Posterior vena cava (tissue), 2 donors: ENCODE results near the gene PCDHA8. TPM values are rescaled to one million over a fixed set of nuclear protein-coding genes. Genes with fewer than 3 reads are reported as not detected.
A peak's percentile ranks its signal among the peaks of the same experiment; 100 is the strongest.
"Not testable (repeated sequence)": the region's sequence is repeated elsewhere in the genome, so short reads cannot be mapped to it uniquely, and the experiment has no call there.

ENCODE experiments used
- DNase-seq: peaks from one replicate; pipeline ENCODE4 v3.0.0-alpha.2; 2020; ENCODE audit warnings: low spot score
- intact Hi-C, 2 donors: fragments of 100-400 bp; cut with DNase I; formaldehyde crosslinking; loops; one replicate each; pipeline versions ENCODE4 v1.14.1 to v1.14.2; 2022 to 2023
- total RNA-seq, 2 donors: library from RNA; stranded (reverse); fragmentation: NEBNext Ultra II Directional; extraction: Animal tissue kit (Norgen Biotek cat#: 25700); gene quantifications; one replicate each; pipeline ENCODE4 v1.2.1, GENCODE V29; 2021
- donor health status: DM: yes; HTN: yes; CAD: no.
- donor health status: DM: yes; HTN: yes; CAD: no.

The PCDHA8 gene
- total RNA-seq, 2 donors from 2014 or later, result not detected

GRCh38 chr5:140822969-140823368, 18.0 kb upstream of the PCDHA8 start:
- intact Hi-C loops, result not testable (repeated sequence)

GRCh38 chr5:140823475-140823874, 17.5 kb upstream of the PCDHA8 start:
- peak; percentile 62 for DNase-seq
- intact Hi-C loops, result no loop called here

More at GRCh38 chr5:140822969-140823368, 18.0 kb upstream of the PCDHA8 start:
- DNase-seq, result not testable (repeated sequence)

DNA sequence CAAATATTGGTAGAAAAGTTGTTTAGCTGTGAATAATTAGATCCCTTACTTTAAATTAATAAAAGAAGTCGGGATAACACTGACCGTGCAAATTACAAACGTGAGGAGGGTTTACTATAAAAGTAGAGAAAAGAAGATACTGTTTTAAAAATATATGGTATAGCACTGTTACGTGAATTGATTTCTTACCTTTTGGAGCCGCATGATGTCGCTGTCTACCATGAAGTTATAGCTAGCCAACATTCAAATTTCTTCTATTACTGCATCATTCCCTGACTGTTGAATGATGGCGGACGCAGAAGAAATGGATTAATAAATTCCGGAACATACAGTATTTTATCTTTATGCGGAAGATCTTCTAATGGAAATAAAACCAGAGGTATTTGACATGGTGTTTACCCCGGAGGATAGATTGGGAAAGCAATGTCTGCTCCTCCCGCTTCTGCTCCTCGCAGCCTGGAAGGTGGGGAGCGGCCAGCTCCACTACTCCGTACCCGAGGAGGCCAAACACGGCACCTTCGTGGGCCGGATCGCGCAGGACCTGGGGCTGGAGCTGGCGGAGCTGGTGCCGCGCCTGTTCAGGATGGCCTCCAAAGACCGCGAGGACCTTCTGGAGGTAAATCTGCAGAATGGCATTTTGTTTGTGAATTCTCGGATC, 13.2 kb upstream of the PCDHA8 start, which contains the start of gene PCDHA6:
Gene PCDHA6, plus strand, starts transcription at position 257 of the 658 bp plus-strand sequence. Its CDS starts 132 bp downstream, at position 389.
- intact Hi-C loops, result no loop called here
- DNase-seq, result no peak

GRCh38 chr5:140828362-140828737, 12.6 kb upstream of the PCDHA8 start:
- no peak for DNase-seq
- intact Hi-C loops, result no loop called here

GRCh38 chr5:140829511-140830501, 11.2 kb upstream of the PCDHA8 start:
- intact Hi-C loops, DNase-seq: not testable (repeated sequence)

DNA sequence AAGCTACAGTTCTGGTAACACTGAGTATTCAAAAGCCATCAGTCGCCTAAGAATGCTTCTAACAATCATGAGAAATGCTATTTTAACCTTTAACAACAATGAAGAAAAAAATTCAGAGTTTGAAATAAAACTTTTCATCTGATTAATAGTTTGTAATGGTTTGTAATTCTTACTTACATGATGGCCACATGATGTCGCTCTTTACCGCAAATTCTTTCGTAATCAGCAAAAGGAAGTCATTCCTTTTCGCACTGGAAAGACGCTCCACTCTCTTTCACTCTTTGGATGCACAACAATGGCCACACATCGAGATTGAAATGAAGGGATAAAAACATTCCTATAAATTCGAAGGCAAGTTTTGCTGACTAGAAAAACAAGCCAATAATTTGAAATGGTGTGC, 7.0 kb upstream of the PCDHA8 start, which contains the start of gene PCDHA7:
Gene PCDHA7, plus strand, starts transcription at position 277 of the 400 bp plus-strand sequence. Its CDS starts 115 bp downstream, at position 392.
- DNase-seq, result no peak
- intact Hi-C loops, result no loop called here

GRCh38 chr5:140834439-140835008, 6.5 kb upstream of the PCDHA8 start:
- intact Hi-C loops, result not testable (repeated sequence)

GRCh38 chr5:140835622-140836510, 5.1 kb upstream of the PCDHA8 start:
- peak; percentile 81 for DNase-seq
- intact Hi-C loops, result no loop called here

More at GRCh38 chr5:140834439-140835008, 6.5 kb upstream of the PCDHA8 start:
- not testable (repeated sequence) for DNase-seq

- intact Hi-C loops, result no loop called here
- no peak for DNase-seq
Measured at GRCh38 chr5:140842798-140843733, 2.1 kb downstream of the PCDHA8 start.

DNA sequence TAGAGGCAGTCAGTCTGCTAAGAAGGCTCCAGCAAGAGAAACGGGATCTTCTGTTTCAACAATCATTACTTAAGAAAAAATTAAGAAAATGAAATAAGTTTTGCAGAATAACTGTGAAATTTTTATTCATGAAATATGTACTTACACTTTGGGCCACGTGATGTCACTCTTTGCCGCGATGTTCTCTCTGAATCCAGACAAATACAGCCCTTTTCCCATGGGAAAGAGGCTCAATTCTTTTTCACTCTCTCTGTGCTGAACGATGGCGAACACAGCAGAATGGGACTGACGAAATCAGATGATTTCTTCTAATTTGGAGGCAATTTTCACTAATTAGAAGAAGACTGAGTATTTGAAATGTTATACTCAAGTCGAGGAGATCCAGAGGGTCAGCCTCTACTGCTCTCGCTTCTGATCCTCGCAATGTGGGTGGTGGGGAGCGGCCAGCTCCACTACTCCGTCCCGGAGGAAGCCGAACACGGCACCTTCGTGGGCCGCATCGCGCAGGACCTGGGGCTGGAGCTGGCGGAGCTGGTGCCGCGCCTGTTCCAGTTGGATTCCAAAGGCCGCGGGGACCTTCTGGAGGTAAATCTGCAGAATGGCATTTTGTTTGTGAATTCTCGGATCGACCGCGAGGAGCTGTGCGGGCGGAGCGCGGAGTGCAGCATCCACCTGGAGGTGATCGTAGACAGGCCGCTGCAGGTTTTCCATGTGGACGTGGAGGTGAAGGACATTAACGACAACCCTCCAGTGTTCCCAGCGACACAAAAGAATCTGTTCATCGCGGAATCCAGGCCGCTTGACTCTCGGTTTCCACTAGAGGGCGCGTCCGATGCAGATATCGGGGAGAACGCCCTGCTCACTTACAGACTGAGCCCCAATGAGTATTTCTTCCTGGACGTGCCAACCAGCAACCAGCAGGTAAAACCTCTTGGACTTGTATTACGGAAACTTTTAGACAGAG, 7.4 kb downstream of the PCDHA8 start, which contains the start of gene PCDHA9:
Gene PCDHA9, plus strand, starts transcription at position 244 of the 964 bp plus-strand sequence. Its CDS starts 114 bp downstream, at position 358.
- DNase-seq, intact Hi-C loops: not testable (repeated sequence)

DNA sequence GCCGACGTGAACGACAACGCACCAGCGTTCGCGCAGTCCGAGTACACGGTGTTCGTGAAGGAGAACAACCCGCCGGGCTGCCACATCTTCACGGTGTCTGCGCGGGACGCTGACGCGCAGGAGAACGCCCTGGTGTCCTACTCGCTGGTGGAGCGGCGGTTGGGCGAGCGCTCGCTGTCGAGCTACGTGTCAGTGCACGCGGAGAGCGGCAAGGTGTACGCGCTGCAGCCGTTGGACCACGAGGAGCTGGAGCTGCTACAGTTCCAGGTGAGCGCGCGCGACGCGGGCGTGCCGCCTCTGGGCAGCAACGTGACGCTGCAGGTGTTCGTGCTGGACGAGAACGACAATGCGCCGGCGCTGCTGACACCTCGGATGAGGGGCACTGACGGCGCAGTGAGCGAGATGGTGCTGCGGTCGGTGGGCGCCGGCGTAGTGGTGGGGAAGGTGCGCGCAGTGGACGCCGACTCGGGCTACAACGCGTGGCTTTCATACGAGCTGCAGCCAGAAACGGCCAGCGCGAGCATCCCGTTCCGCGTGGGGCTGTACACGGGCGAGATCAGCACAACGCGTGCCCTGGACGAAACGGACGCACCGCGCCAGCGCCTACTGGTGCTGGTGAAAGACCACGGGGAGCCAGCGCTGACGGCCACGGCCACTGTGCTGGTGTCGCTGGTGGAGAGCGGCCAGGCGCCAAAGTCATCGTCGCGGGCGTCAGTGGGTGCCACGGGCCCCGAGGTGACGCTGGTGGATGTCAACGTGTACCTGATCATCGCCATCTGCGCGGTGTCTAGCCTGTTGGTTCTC, 9.0 kb downstream of the PCDHA8 start:
- intact Hi-C loops, DNase-seq: not testable (repeated sequence)

DNA sequence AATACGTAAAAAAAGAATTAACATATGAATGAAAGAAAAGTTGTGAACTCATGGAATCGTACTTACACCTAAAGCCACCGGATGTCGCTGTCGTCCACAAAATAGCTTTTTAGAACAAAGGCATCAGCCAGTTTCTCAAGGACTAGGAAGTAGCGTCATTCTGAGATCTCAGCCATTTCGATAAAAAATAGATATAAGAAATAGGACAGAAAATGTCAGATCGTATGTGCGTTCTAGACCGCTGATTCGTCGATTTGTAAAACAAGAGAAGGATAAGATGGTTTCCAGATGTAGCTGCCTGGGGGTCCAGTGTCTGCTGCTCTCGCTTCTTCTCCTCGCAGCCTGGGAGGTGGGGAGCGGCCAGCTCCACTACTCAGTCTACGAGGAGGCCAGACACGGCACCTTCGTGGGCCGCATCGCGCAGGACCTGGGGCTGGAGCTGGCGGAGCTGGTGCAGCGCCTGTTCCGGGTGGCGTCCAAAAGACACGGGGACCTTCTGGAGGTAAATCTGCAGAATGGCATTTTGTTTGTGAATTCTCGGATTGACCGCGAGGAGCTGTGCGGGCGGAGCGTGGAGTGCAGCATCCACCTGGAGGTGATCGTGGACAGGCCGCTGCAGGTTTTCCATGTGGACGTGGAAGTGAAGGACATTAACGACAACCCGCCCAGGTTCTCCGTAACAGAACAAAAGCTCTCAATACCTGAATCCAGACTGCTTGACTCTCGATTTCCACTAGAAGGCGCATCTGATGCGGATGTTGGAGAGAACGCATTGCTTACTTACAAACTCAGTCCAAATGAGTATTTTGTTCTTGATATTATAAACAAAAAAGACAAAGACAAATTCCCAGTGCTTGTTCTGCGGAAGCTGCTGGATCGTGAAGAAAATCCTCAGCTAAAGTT, 15.0 kb downstream of the PCDHA8 start, which contains the start of gene PCDHA10:
Gene PCDHA10, plus strand, starts transcription at position 126 of the 903 bp plus-strand sequence. Its CDS starts 152 bp downstream, at position 278.
- no peak for DNase-seq
- intact Hi-C loops, result no loop called here

DNA sequence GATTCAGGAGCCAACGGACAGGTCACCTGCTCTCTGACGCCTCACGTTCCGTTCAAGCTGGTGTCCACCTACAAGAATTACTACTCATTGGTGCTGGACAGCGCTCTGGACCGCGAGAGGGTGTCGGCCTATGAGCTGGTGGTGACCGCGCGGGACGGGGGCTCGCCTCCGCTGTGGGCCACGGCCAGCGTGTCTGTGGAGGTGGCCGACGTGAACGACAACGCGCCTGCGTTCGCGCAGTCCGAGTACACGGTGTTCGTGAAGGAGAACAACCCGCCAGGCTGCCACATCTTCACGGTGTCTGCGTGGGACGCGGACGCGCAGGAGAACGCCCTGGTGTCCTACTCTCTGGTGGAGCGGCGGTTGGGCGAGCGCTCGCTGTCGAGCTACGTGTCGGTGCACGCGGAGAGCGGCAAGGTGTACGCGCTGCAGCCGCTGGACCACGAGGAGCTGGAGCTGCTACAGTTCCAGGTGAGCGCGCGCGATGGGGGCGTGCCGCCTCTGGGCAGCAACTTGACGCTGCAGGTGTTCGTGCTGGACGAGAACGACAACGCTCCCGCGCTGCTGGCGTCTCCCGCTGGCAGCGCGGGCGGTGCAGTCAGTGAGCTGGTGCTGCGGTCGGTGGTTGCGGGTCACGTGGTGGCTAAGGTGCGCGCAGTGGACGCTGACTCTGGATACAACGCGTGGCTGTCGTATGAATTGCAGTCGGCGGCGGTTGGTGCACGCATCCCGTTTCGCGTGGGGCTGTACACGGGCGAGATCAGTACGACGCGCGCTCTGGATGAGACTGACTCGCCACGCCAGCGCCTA, 16.4 kb downstream of the PCDHA8 start:
- intact Hi-C loops, result no loop called here

GRCh38 chr5:140857987-140858240, 16.9 kb downstream of the PCDHA8 start:
- no peak for DNase-seq
- intact Hi-C loops, result no loop called here

More for the DNA sequence above, 16.4 kb downstream of the PCDHA8 start:
- DNase-seq, result no peak
